SIG-M5 treated with dmso at 0.1 percent for 504 hours (cell line): ENCODE measurements around the gene ASCL5.
"Not testable (repeated sequence)": the region's sequence is repeated elsewhere in the genome, so short reads cannot be mapped to it uniquely, and the experiment has no call there.

ENCODE experiments used
- DNase-seq: peaks from one replicate; lab custom pipeline; 2025; ENCODE audit not compliant: unreplicated experiment; lab: John Stamatoyannopoulos, UW

ASCL5 gene, protein sequence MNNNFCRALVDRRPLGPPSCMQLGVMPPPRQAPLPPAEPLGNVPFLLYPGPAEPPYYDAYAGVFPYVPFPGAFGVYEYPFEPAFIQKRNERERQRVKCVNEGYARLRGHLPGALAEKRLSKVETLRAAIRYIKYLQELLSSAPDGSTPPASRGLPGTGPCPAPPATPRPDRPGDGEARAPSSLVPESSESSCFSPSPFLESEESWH

GRCh38 chr1:201126832-201127754, at the start of gene ASCL5:
TSS of gene ASCL5 (minus strand) at chr1:201127184. CDS start at chr1:201115372, 11,812 bp downstream.
- DNase-seq, result no peak

DNA sequence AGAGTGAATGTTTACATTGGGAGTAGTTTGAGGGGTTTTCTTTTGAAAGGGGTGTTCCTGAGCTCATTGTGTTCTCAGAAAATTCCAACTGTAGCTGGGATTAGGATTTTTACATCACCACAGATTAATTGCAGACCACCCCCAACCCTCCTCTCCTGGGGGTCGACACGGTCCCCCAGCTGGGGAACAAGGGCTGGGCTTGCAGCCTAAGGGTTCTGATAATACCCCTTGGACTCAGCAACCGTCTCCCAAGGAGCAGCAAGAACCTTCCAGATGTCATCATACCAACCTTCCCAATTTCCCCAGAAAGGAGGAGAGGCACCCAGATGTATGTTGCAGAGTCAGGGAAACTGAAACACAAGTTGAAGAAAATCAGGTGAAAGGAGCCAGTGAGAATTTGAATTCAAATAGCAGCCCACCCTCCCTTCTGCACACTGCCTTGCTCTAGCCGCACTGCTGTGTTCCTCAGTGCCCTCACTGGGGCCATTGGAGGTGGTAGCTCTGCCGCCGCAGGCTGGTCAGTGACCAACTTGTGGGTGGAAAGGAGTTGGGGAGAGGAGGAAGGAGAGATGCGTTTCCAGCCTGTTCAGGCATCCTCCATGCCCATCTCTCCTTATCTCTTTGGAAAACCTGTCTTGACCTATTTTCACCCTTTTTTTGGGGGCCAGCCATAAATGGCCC, 49.0 kb upstream of the ASCL5 start:
- no peak for DNase-seq

- DNase-seq, result peak; percentile 31
These were observed 46.8 kb upstream of the ASCL5 start for GRCh38 chr1:201173736-201174135.

DNA sequence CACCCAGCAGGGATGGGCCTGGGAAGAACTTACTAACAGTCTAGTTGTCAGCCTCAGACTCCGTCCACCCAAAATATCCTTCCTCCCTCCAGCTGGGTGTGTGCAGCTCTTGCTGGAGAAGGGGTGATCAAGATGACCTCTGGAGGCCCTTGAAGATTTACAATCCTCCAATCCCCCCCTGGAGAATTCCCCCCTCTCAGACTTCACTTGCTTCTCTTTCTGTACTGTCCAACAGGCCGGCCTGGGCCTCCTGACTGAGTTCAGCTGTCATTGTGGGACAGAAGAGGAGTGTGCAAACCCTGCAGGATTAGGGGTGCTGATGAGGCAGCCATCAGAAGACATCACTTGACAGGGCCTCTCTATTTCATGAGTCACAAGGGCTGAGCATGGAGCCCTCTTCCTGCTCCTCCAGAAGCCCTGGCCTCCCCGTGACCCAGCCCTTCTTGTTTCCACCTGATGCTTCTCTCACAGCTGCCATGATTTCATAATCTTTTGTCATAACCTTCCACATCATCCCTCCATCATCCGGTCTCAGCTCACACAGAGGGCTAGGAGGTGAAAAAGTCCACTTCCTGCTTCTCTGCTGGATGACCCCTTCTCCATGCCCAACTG, 46.1 kb upstream of the ASCL5 start:
- DNase-seq, result peak; percentile 93

DNA sequence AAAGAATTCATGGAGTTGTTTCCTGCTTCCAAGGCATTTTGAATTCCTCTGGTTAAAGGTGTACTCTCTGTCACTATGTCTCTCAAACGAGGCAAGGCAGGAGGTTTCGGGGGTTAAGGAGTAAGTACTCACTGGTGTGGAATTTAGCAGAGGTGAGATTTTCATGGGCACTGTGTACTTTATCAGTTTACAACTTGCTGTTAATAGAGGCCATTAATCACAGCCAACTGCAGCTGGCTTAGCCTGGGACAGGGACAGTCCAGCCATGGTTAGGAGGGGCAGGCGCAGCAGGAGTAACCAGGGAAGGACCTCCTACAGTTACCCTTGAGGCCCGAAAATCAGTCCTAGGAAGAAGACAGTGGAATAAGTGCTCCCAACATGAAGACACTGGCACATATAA, 45.3 kb upstream of the ASCL5 start:
- no peak for DNase-seq

GRCh38 chr1:201171063-201172036, 44.4 kb upstream of the ASCL5 start:
- DNase-seq, result no peak

- DNase-seq, result peak; percentile 95
These were observed 43.6 kb upstream of the ASCL5 start for GRCh38 chr1:201170533-201171062.

DNA sequence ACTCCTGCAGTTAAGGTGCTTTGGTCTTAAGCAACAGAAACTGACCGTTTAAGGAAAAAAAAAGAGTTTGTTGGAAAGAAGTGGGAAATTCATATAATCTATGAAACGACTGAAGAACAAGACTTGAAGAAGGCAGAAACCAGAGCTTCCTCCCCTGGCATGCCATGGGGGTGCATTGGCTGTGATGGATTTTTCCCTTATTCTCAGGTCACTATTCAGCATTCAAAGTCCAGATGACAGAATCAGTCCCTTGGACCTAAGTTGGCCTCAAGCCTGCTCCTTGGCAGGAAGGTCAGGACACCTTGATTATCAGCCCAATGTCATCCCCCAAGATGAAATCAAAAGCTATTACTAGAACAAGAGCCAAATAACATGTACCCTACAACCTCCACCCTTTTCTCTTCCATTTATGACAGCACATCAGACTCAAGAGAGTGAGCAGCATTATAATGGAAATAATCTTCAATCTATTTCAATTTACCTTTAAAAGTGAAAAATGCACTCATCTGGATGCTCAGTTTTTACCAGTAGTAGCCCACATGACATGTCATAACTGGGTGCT, 43.1 kb upstream of the ASCL5 start:
- DNase-seq, result no peak

GRCh38 chr1:201169203-201169602, 42.2 kb upstream of the ASCL5 start:
- no peak for DNase-seq

DNA sequence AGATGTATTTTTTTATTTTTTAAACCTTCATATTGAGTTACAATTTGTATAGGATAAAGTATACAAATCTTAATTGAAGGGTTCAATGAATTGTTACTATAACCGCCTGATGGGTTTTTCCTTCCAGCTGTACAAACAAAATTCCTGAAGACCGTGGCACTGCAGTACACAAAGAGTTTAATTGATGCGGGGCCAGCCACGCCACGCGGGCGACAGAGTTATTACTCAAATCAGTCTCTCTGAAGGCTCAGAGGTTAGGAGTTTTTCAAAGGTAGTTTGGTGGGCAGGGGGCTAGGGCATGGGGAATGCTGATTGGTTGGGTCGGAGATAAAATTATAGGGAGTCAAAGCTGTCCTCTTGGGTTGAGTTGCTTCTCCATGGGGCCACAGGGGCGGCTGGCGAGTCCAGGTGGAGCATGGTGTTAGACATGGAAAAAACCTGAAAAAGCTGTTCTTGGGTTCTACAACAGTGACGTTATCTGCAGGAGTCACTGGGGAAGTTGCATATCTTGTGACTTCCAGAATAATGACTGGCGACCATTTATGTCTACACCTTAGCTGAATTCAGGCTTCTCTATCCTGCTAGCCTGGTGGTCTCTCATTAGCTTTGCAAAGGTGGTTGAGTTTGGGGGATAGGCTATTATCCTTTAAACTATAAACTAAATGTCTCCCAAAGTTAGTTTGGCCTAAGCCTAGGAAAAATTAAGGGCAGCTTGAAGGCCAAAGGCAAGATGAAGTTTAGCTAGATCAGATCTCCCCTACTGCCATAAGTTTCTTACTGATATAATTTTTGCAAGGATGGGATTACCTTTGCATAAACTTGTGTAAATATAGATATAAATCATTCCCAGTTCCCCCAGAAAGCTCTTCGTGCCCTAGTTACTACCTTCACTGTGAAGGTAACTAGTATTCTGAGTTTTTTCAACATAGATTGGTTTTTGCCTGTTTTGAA, 40.3 kb upstream of the ASCL5 start:
- DNase-seq, result no peak

- DNase-seq, result no peak
These were observed 37.7 kb upstream of the ASCL5 start for GRCh38 chr1:201164645-201165044.

GRCh38 chr1:201163707-201164106, 36.7 kb upstream of the ASCL5 start:
- no peak for DNase-seq

DNA sequence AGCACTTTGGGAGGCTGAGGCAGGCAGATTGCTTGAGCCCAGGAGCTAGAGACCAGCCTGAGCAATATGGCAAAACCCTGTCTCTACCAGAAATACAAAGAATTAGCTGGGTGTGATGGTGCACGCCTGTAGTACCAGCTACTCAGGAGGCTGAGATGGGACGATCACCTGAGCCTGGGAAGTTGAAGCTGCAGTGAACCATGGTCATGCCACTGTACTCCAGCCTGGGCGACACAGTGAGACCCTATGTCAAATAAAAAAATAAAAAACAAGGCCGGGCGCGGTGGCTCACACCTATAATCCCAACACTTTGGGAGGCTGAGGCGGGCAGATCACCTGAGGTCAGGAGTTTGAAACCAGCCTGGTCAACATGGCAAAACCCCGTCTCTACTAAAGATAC, 36.1 kb upstream of the ASCL5 start:
- not testable (repeated sequence) for DNase-seq

GRCh38 chr1:201157949-201158348, 31.0 kb upstream of the ASCL5 start:
- no peak for DNase-seq

- DNase-seq, result no peak
These were observed 29.8 kb upstream of the ASCL5 start for GRCh38 chr1:201156819-201157218.

DNA sequence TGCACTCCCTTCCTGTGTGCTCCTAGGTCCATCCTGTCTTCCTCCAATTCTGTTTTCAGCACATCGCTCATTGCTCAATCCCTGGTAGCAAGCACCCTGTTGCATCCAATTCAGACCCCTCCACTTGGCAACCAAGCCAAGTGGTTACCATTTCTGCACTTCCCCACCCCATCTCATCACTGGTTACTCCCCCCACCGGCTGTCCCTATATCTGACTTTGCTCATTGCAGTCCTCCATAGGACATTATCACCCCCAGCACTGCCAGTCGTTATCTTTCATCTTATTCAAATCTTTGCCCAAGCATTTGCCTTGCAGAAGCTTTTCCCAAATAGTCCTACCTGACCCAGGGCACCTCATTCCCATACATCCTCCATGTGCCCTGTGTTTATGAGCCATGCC, 29.4 kb upstream of the ASCL5 start:
- no peak for DNase-seq

GRCh38 chr1:201155354-201155753, 28.4 kb upstream of the ASCL5 start:
- DNase-seq, result no peak

DNA sequence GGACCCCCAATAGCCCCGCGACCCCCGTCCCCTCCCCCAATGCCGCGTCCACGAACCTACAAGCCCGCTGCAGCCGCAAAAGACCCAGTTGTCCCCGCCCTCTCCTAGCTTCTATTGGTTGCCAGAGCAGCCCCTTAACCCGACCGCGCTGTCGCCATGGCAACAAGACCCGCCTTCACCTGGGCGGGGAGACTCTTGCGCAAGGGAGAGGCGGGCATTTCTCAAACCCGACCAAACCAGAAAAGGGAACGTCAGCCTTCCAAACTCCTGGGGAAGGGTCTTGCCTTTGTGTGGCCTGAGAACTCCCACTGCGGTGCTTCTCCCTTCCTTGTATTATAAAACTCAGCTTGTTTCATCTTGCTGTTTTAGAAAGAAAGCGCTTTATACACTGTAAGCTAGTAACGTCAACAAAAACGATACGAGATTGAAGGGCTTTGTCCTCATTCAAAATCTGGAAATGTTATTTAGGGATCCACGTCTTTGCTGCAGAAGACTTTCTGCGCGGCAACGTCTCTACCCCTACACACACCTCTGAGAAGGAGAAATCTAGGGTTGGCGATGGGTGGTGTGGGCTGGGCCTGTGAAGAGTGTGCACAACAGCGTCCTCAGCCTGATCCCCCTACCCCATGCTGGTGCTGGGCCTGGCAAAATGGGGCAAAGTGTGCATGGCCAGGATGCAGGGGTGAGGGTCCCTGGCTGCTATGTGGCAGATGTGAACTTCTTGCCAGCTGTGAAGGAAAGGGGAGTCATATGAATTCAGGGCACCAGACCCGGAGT, 27.6 kb upstream of the ASCL5 start, which contains the start of gene TMEM9:
TMEM9 (minus strand) TSS at position 86 of the 777 bp plus-strand sequence. CDS start 551 bp downstream, outside the sequence.
- DNase-seq, result peak; percentile 98
